HG03103 (cell line): ENCODE measurements around the gene CBARP.
"Not testable (repeated sequence)": the region's sequence is repeated elsewhere in the genome, so short reads cannot be mapped to it uniquely, and the experiment has no call there.

Experiments
- ATAC-seq: cut with Tn5 transposase; IDR thresholded peaks from one replicate; pipeline ENCODE4 v1.9.1; 2021; ENCODE audit warnings: low read depth; ENCODE audit not compliant: unreplicated experiment

CBARP gene

DNA sequence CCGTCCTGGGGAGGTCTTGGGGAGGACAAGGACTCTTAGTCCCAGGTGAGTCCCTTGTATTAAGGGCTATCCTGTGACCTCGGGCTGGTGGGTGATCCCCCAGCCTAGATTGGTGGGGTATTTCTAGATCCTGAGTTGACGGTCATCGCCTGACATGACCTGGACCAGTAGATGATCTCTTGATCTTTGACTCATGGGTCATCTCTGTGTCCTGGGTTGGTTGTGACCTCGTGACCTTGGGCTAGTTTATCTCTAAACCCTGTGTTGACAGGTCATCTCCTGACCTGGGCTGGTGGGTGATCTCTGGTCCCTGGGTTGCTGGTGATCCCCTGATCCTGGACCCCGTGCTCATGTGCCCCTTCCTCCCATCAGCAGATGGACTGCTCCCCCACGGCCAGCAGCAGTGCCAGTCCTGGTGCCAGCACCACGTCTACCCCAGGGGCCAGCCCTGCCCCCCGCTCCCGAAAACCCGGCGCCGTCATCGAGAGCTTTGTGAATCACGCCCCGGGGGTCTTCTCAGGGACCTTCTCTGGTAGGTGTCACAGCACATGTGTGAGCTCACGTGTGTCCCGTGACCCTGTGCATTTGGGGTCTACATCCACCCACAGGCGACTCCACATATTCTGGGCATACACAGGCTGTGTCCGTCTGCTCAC is 16.9 kb upstream of the CBARP start:
- ATAC-seq = no peak

GRCh38 chr19:1254081-1254527 is 16.3 kb upstream of the CBARP start:
- ATAC-seq = no peak

GRCh38 chr19:1253514-1254080 is 15.8 kb upstream of the CBARP start:
- ATAC-seq = no peak

GRCh38 chr19:1252821-1253513 is 15.2 kb upstream of the CBARP start:
- ATAC-seq = no peak

DNA sequence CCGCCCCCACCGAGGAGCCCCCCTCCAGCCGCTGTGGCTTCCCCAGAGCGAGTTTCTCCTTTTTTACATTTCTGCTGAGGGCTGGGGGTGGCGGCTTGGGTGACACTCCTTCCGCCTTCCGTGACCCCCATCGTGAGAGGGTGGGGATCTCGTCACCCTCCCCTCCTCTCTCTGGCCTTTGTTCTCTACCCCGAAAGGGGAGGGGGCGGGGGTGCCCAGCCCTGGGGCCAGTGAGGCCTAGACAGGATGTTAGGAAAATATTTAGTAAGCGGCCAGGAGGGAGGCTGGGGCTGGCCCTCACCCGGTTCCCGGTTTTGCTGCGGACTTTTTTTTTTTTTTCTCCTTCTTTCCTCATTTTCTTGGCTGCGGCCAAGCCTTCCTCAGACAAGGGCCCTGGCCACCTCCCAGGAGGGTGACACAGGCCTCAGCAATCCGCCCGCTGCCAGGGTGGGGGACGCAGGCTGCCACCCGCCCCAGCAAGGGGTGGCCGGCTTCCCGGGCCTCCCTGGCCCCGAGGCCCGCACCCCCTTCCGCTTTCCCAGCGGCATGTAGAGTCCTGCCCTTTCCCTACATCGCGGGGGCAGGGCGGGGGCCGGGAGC is 14.5 kb upstream of the CBARP start:
- no peak for ATAC-seq

DNA sequence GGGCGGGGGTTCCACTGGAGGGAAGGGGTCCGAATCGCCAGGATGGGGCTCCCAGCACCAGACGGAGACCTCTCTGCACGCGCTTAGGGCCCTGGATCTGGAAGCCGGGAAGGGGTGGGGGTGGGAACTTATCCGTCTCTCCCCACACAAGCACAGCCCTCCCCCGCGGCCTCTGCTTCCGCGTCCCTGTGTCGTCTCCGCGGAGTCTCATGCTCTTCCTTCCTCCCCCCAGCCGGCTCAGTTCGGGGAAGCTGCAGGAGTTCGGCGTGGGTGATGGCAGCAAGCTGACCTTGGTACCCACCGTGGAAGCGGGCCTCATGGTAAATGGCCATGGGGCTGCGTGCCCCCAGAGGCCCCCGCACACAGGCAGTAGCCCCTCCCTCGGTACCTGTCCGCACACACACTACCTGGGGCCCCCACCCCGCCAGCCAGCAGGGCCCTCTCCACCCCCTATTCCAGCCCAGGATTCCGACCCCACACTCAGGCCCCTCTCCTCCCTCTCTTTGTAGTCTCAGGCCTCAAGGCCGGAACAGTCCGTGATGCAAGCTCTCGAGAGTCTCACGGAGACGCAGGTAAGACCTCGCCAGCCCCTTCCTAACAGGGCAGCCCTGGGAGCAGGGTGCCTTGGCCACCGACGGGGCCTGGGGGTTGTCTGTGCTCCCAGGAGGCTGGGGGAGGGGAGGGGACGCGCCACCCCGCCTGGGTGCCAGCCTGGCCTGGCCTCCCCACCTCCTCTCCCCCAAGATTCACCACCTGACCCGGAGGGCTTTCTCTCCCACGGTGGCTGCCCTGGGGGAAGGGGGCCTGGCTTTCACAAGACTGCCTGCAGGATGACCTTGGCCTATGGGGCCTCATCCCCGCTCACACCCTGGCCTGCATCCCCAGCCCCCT is 13.8 kb upstream of the CBARP start:
- no peak for ATAC-seq

- no peak for ATAC-seq
These were observed 12.8 kb upstream of the CBARP start for GRCh38 chr19:1250437-1251260.

GRCh38 chr19:1249990-1250436 is 12.2 kb upstream of the CBARP start:
- ATAC-seq = no peak

- ATAC-seq = peak; percentile 37
These were observed 11.6 kb upstream of the CBARP start for GRCh38 chr19:1249298-1249989.

DNA sequence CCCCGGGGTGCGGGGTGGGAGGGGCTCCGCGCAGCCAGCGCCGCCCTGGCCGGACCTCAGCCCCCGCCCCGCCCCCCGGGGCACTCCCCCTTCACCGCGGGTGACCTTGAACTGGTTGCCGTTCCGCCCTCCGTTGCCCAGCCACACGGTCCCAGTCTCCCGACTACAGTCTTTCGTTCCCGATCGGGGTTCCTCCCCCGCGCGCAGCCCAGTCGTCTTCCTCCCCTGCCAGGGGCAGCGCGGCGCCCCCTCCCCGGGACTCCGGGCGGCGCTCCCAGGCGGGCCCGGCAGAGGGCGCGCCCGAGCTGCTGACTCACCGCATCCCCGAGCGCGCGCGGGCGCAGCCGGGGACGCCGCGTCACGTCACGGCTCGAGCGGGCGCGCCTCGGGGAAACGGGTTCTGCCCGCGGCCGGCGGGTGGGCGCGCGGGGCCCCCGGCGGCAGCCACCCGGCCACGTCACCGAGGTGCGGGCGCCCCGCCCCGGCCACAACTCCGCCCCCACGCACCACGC is 11.0 kb upstream of the CBARP start:
- ATAC-seq = peak; percentile 18

DNA sequence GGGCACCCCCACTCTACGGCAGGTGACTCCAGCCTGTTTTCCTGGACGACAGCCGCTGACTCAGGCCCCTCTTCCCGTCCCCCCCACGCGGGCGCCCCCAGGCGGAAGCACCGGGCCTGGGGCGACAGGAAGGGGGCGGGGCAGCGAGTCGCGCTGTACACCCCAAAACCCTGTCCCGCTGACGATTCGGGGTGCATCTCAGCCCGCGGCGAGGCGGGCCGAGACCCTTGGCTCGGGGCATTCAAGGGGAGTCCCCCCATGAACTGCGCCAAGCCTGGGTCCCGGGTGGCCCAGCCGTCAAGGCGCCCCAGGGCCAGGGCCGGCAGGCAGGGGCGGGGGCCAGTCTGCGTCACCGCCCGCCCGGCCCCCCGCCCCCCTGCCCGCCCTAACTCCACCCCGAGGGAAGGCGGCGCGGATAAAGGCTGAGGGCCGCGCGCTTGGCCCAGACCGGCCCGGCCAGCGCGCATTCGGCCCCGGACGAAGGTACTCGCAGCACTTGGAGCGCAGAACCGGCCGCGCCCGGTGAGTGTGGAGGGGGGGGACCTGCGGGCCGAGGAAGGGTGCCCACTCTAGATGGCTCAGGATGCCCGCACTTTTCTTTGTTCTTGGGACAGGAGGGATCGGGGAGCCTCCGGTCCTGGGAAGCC is 10.5 kb upstream of the CBARP start, which contains the start of gene MIDN:
MIDN (plus strand) TSS at position 445 of the 647 bp plus-strand sequence. CDS start 1,714 bp downstream, outside the sequence.
- ATAC-seq = peak; percentile 10

GRCh38 chr19:1247748-1248138 is 9.9 kb upstream of the CBARP start:
- no peak for ATAC-seq

DNA sequence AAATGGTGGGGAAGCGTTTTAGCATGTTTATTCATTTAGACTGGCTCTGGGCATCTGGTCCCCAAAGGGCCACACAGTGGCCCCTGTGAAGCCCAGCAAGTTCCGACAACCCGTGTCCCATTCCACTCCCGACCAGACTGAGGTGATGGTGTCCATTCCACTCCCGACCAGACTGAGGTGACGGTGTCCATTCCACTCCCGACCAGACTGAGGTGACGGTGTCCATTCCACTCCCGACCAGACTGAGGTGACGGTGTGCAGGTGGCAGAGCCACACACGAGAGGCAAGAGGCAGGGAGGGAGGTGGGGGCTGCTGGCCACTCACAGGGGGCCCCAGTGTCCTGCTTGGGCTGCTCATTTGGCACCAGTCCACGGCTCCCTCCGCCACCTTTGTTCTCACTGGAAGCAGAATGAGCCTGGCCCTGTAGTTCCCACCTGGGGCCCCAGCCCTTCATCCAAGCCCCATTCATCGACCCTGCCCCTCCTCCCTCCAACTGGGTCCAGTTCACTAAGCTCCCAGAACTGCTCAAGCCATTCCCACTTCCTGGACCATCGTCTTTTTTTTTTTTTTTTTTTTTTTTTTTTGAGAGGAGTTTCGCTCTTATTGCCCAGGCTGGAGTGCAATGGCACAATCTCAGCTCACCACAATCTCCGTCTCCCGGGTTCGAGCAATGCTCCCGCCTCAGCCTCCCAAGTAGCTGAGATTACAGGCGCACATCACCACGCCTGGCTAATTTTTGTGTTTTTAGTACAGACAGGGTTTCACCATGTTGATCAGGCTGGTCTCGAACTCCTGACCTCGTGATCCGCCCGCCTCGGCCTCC is 8.7 kb upstream of the CBARP start:
- ATAC-seq = not testable (repeated sequence)

DNA sequence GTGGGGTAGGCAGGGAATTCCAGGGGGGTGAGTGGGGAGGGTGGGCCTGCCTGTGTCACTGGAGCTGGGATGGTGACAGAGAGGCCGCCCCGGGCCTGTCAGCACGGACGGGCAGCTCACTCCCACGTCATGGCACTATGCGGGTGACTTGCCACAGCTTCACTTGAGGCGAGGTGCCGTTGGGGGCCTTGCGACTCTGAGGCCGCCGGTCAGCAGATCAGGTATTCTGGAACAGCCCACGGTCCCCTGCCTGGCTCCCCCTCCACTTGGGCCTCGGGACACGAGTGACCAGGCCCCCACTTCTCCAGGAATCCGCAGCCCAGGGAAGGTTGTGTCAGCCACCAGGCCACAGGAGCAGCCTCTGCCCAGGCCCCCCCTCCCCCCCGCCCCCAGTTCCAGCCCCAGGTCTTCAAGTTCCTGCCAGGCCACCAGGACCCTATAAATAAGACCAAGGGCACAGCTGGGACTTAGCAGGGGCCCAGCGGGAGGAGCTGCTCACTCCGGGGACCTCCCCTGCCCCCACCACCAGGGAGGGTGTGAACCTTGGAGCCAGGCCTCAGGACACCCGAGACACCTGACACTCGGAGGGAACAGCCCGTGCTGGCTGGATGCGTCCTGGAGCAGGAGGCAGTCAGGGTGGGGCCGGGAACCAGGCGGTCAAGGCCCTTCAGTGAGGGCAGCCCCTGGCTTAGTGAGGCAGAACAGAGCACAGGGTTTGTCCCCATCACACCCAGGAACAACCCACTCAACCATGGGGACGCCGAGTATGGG is 7.9 kb upstream of the CBARP start:
- ATAC-seq = no peak

DNA sequence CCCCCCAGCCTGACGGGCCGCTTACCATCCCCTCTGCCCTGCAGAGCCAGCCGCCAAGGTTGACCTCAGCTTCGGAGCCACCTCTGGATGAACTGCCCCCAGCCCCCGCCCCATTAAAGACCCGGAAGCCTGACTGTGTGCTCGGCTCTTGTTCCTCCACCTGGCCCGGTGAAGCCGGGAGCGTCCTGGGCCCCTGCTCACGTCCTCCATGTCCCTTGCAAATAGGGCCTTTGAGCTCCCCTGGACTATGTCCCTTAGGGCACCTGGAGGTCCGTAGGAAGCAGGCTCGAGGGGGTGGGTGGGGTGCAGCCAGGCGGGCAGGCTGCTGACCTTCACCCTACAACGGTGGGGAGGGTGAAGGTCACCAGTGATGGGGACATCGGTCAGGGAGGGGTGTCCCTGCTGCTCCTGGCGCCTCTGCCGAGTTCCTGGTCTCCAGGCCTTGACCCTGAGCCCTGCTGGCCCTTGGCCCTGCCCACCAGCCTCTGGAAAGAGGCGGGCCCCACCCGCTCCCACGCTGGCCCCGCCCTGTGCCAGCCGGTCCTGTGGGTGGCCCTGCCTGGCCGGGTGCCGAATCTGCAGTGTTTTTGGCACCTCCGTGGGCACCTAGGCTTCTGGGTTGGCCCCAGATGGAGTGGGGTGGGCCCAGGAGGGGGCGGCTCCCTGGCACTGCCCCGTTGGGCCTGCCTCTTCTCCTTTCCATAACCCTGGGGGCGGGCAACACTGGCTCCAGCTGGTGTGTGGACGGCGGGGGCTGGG is 7.1 kb upstream of the CBARP start:
- ATAC-seq = no peak
